IMR-90 (cell line): ENCODE measurements around the gene CLIP3. TPM values are rescaled to one million over a fixed set of nuclear protein-coding genes. Genes with fewer than 3 reads are reported as not detected.

Experiments
- ATAC-seq: fragments of 200-7000 bp; cut with Tn5 transposase; 2 replicates; pipeline ENCODE4 v1.9.1; 2020; ENCODE audit warnings: low read depth, mild to moderate bottlenecking, moderate library complexity
- BruUV-seq: library from RNA; stranded (reverse); fragments of 400-500 nt; replicated peaks from 2 replicates; lab custom pipeline; 2021; lab: Mats Ljungman, UMichigan
- CTCF ChIA-PET: fragments of 300-600 bp; formaldehyde crosslinking; extraction: SDS; loops from one replicate; lab custom pipeline; 2021; ENCODE audit warnings: antibody characterized with exemption; lab: Yijun Ruan, JAX
- POLR2A ChIA-PET: fragments of 300-600 bp; sonication (Branson Sonifier 250); formaldehyde crosslinking; loops from one replicate; lab custom pipeline; 2022; ENCODE audit warnings: antibody characterized with exemption; ENCODE audit not compliant: unreplicated experiment; lab: Charles Lee
- DNase-seq: peaks from one replicate; pipeline ENCODE4 v3.0.0; 2013
- H2AFZ ChIP-seq: replicated peaks from 2 replicates; pipeline ENCODE3; 2013; ENCODE audit warnings: low read length, mild to moderate bottlenecking; ENCODE audit not compliant: poor library complexity
- H2AK5ac ChIP-seq: 2 replicates; pipeline ENCODE4 v1.6.1; 2013; ENCODE audit warnings: low read depth, low read length, inconsistent platforms
- H2AK9ac ChIP-seq: replicated peaks from 2 replicates; pipeline ENCODE3; 2013; ENCODE audit warnings: mild to moderate bottlenecking, low read depth, low read length, moderate library complexity; ENCODE audit not compliant: poor library complexity
- H2BK120ac ChIP-seq: 2 replicates; pipeline ENCODE4 v1.6.1; 2013; ENCODE audit warnings: low read depth, low read length, inconsistent platforms
- H2BK15ac ChIP-seq: 3 replicates; pipeline ENCODE4 v1.6.1; 2013; ENCODE audit warnings: low read depth, low read length, inconsistent platforms
- H2BK20ac ChIP-seq: 2 replicates; pipeline ENCODE4 v1.6.1; 2013; ENCODE audit warnings: low read depth, mild to moderate bottlenecking, inconsistent platforms, low read length, moderate library complexity
- H2BK5ac ChIP-seq: 2 replicates; pipeline ENCODE4 v1.6.1; 2013; ENCODE audit warnings: mild to moderate bottlenecking, low read depth, low read length, inconsistent platforms; ENCODE audit not compliant: poor library complexity, severe bottlenecking
- H3K14ac ChIP-seq: replicated peaks from 2 replicates; pipeline ENCODE4 v1.6.1; 2013; ENCODE audit warnings: low read depth, low read length, inconsistent platforms
- H3K18ac ChIP-seq: 2 replicates; pipeline ENCODE4 v1.6.1; 2013; ENCODE audit warnings: low read depth, low read length, control low read depth
- H3K23ac ChIP-seq: 2 replicates; pipeline ENCODE4 v1.6.1; 2013; ENCODE audit warnings: low read depth, low read length, inconsistent platforms
- H3K27ac ChIP-seq: 2 replicates; pipeline ENCODE4 v1.5.1; 2013; ENCODE audit warnings: mild to moderate bottlenecking, control low read depth, low read length; ENCODE audit not compliant: insufficient read depth
- H3K27me3 ChIP-seq: 2 replicates; pipeline ENCODE4 v1.6.1; 2013; ENCODE audit warnings: low read length; ENCODE audit not compliant: control insufficient read depth, insufficient read depth
- H3K36me3 ChIP-seq: 2 replicates; pipeline ENCODE4 v1.6.1; 2013; ENCODE audit warnings: low read length, mixed read lengths; ENCODE audit not compliant: control insufficient read depth, insufficient read depth
- H3K4ac ChIP-seq: 2 replicates; pipeline ENCODE4 v1.6.1; 2013; ENCODE audit warnings: low read depth, low read length, inconsistent platforms
- H3K4me1 ChIP-seq: 2 replicates; pipeline ENCODE4 v1.6.1; 2013; ENCODE audit warnings: low read length, mixed read lengths; ENCODE audit not compliant: control insufficient read depth, insufficient read depth
- H3K4me2 ChIP-seq: 2 replicates; pipeline ENCODE4 v1.6.1; 2013; ENCODE audit warnings: low read depth, mild to moderate bottlenecking, control low read depth, low read length, moderate library complexity
- H3K4me3 ChIP-seq: 2 replicates; pipeline ENCODE4 v1.5.1; 2013; ENCODE audit warnings: low read depth, mild to moderate bottlenecking, control low read depth, low read length, moderate library complexity; ENCODE audit not compliant: insufficient read depth
- H3K56ac ChIP-seq: 2 replicates; pipeline ENCODE4 v1.6.1; 2013; ENCODE audit warnings: low read length, inconsistent platforms; ENCODE audit not compliant: insufficient read depth; ENCODE audit errors: extremely low read depth
- H3K79me1 ChIP-seq, 2 experiments: 2 replicates each; pipeline ENCODE4 v1.6.1; 2013; ENCODE audit warnings: low read length in 2 of 2, inconsistent platforms in 1 of 2, low read depth in 1 of 2
- H3K9ac ChIP-seq: 2 replicates; pipeline ENCODE4 v1.6.1; 2013; ENCODE audit warnings: low read depth, low read length, control low read depth
- H3K9me1 ChIP-seq: 2 replicates; pipeline ENCODE4 v1.6.1; 2013; ENCODE audit warnings: low read length, inconsistent platforms; ENCODE audit not compliant: insufficient read depth
- H3K9me3 ChIP-seq: 2 replicates; pipeline ENCODE4 v1.6.1; 2013; ENCODE audit warnings: low read length; ENCODE audit not compliant: control insufficient read depth, insufficient read depth
- H4K20me1 ChIP-seq: 2 replicates; pipeline ENCODE4 v1.6.1; 2013; ENCODE audit warnings: low read length, inconsistent platforms; ENCODE audit not compliant: insufficient read depth
- H4K5ac ChIP-seq: 2 replicates; pipeline ENCODE4 v1.6.1; 2013; ENCODE audit warnings: mild to moderate bottlenecking, low read depth, low read length, control low read depth
- H4K8ac ChIP-seq, 2 experiments: 2 replicates each; pipeline ENCODE4 v1.6.1; 2013; ENCODE audit warnings: low read depth in 2 of 2, low read length in 2 of 2, control low read depth in 1 of 2, inconsistent platforms in 1 of 2
- H4K91ac ChIP-seq: 2 replicates; pipeline ENCODE4 v1.6.1; 2013; ENCODE audit warnings: low read depth, low read length, inconsistent platforms; ENCODE audit not compliant: insufficient read depth
- BHLHE40 ChIP-seq: fragments of 150-350 bp; IDR thresholded peaks from 2 replicates; pipeline ENCODE4 v1.6.1; 2016; ENCODE audit warnings: mild to moderate bottlenecking, low read depth, low read length
- CHD1 ChIP-seq: IDR thresholded peaks from 2 replicates; pipeline ENCODE4 v1.6.1; 2012; ENCODE audit warnings: low read depth, low read length, improper control_type of control experiment
- ELK1 ChIP-seq: fragments of 150-350 bp; IDR thresholded peaks from 2 replicates; pipeline ENCODE4 v1.6.1; 2016; ENCODE audit warnings: low read depth, mild to moderate bottlenecking, low read length, moderate library complexity, borderline replicate concordance
- MAFK ChIP-seq: IDR thresholded peaks from 2 replicates; pipeline ENCODE4 v1.6.1; 2012; ENCODE audit warnings: low read depth, low read length, improper control_type of control experiment
- MXI1 ChIP-seq: IDR thresholded peaks from 2 replicates; pipeline ENCODE4 v1.6.1; 2012; ENCODE audit warnings: low read depth, mild to moderate bottlenecking, low read length, moderate library complexity, borderline replicate concordance
- NFE2L2 ChIP-seq: fragments of 150-350 bp; IDR thresholded peaks from 2 replicates; pipeline ENCODE4 v1.6.1; 2016; ENCODE audit warnings: low read depth, mild to moderate bottlenecking, low read length
- POLR2A ChIP-seq: IDR thresholded peaks from 2 replicates; pipeline ENCODE4 v1.6.1; 2012; ENCODE audit warnings: mild to moderate bottlenecking, low read depth, low read length
- USF2 ChIP-seq: fragments of 150-350 bp; IDR thresholded peaks from 2 replicates; pipeline ENCODE4 v1.6.1; 2017; ENCODE audit warnings: mild to moderate bottlenecking, antibody characterized with exemption, low read length, low read depth
- WGBS, 2 experiments: methylation state at CpG; one replicate each; pipeline versions ENCODE4 v1.1.5 to v1.1.7; 2013; ENCODE audit warnings: missing lambda C conversion rate in 2 of 2; ENCODE audit not compliant: insufficient read length in 1 of 2; ENCODE audit errors: extremely low coverage in 2 of 2; 5-methylcytosine and 5-hydroxymethylcytosine counted together
- dilution Hi-C: fragments of 300-500 bp; cut with HindIII; formaldehyde crosslinking; loops from one replicate; pipeline ENCODE4 v1.14.3; 2018; ENCODE audit warnings: low sequenced_read_pairs; ENCODE audit not compliant: unreplicated experiment
- in situ Hi-C: fragments of 300-500 bp; cut with MboI; formaldehyde crosslinking; loops from 3 replicates; pipeline ENCODE4 v1.14.3; 2019; ENCODE audit warnings: low sequenced_read_pairs, inconsistent platforms, mixed read lengths
- intact Hi-C: fragments of 100-400 bp; cut with micrococcal nuclease; formaldehyde crosslinking; loops from 2 replicates; pipeline ENCODE4 v1.10.0; 2022
- polyA plus RNA-seq, 3 experiments: library from polyadenylated mRNA; depleted of rRNA; stranded (reverse); fragments of >200 nt; gene quantifications; 2 replicates each; pipeline ENCODE4 v1.2.3, GENCODE V29; 2012; ENCODE audit warnings: low replicate concordance in 1 of 3
- total RNA-seq: library from RNA; depleted of rRNA; stranded (reverse); fragments of >200 nt; gene quantifications from 2 replicates; pipeline ENCODE4 v1.2.3, GENCODE V29; 2012

The CLIP3 gene
- total and polyA plus RNA-seq, 2 of the 4 experiments (the other 2 are of a cell fraction), result 5.4 to 28.7 TPM

- no peak overlapping the region for H4K8ac ChIP-seq
- peaks cover 7 to 14% of the 10 kb centered on the region in 2 experiments; a peak in 3 of 4 replicates for H3K79me1 ChIP-seq
- no peaks in the 10 kb centered on the region for H3K9me3 ChIP-seq
- no peak overlapping the region for H2AFZ ChIP-seq
- no TSS peak for BruUV-seq
- H3K4me3 ChIP-seq, result no peak overlapping the region
- H2BK120ac ChIP-seq, result no peak overlapping the region
- no peak overlapping the region for H2AK9ac ChIP-seq
- no peaks in the 10 kb centered on the region for H3K27me3 ChIP-seq
- no peak overlapping the region for H4K5ac ChIP-seq
- H4K91ac ChIP-seq, result no peak overlapping the region
- dilution Hi-C loops (no loop called here), in situ Hi-C loops (no loop called here), intact Hi-C loops (no loop called here)
- no peaks in the 10 kb centered on the region for H4K20me1 ChIP-seq
- no peak overlapping the region for H3K4me2 ChIP-seq
- H3K14ac ChIP-seq, result no peak overlapping the region
- no peaks in the 10 kb centered on the region for H3K36me3 ChIP-seq
- H2BK20ac ChIP-seq, result no peak overlapping the region
- DNase-seq, result no peak
- H3K18ac ChIP-seq, result no peak overlapping the region
- H3K4me1 ChIP-seq, result peaks cover 7% of the 10 kb centered on the region; the same call in 1 of the 2 replicates
- no peak overlapping the region for H3K27ac ChIP-seq
- 100% methylated on average over 3 of the region's 11 CpGs; no CpG with 5 or more reads in 1 of the 2 experiments for WGBS, 2 experiments
- no peak overlapping the region for H3K56ac ChIP-seq
- H2BK5ac ChIP-seq, result no peak overlapping the region
- CTCF ChIA-PET, result no interaction called here
- ATAC-seq, result no peak
- no peak overlapping the region for H3K23ac ChIP-seq
- no peak overlapping the region for H3K9ac ChIP-seq
- POLR2A ChIA-PET, result no interaction called here
- no peak overlapping the region for H2BK15ac ChIP-seq
- peaks cover 6% of the 10 kb centered on the region for H3K9me1 ChIP-seq
- no peak overlapping the region for H2AK5ac ChIP-seq
- H3K4ac ChIP-seq, result no peak overlapping the region
- TF ChIP-seq CHD1 (no peak), USF2 (no peak), BHLHE40 (no peak), NFE2L2 (no peak), MXI1 (no peak), MAFK (no peak), POLR2A (no peak), ELK1 (no peak)
Observed at GRCh38 chr19:36010402-36010801, 22.3 kb downstream of the CLIP3 start.
